ENCODE data around the gene PHC3. TPM values are rescaled to one million over a fixed set of nuclear protein-coding genes. Genes with fewer than 3 reads are reported as not detected.

The PHC3 gene
- total RNA-seq, 2 donors from 2014 or later: 34.5 to 100 TPM

DNA sequence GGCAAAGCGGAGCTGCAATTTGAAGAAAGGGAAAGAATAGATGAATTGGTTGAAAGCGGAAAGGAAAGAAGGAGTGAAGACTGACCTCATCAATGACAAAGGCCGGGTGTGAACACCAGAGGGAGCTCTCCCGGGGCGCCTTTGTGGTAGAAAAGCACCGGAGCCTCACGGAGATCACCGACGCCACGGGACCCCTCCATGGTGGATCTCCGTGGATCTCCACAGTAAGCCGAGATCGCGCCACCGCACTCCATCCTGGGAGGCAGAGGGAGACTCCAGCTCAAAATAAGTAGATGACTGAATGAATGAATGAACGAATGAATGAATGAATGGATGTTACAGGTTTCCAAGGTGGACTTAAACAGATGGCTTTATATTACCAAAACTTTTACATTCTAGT lies 118.8 kb downstream of the PHC3 start:
- TF ChIP-seq POLR2AphosphoS5 (IDR thresholded peaks at IDR 0.05) (no peak), POLR2A (IDR thresholded peaks at IDR 0.05) (no peak)
- TF ChIP-seq, protein P1, sequence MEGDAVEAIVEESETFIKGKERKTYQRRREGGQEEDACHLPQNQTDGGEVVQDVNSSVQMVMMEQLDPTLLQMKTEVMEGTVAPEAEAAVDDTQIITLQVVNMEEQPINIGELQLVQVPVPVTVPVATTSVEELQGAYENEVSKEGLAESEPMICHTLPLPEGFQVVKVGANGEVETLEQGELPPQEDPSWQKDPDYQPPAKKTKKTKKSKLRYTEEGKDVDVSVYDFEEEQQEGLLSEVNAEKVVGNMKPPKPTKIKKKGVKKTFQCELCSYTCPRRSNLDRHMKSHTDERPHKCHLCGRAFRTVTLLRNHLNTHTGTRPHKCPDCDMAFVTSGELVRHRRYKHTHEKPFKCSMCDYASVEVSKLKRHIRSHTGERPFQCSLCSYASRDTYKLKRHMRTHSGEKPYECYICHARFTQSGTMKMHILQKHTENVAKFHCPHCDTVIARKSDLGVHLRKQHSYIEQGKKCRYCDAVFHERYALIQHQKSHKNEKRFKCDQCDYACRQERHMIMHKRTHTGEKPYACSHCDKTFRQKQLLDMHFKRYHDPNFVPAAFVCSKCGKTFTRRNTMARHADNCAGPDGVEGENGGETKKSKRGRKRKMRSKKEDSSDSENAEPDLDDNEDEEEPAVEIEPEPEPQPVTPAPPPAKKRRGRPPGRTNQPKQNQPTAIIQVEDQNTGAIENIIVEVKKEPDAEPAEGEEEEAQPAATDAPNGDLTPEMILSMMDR (IDR thresholded peaks at IDR 0.05): no peak
- no peak for DNase-seq (ENCODE audit: low spot score)
- Histone ChIP-seq H3K4me1 (replicated peaks) (no peaks in the 10 kb centered on the region), H3K27ac (no peak overlapping the region), H3K36me3 (no peaks in the 10 kb centered on the region), H3K27me3 (replicated peaks; ENCODE audit: insufficient read depth) (no peaks in the 10 kb centered on the region), H3K9me3 (no peaks in the 10 kb centered on the region), H3K4me3 (no peak overlapping the region)
- 98% methylated on average over 16 of the region's 16 CpGs for WGBS
- intact Hi-C loops (cut with DNase I): no loop called here

- 96% methylated on average over 20 of the region's 20 CpGs for WGBS
- no peak for DNase-seq (ENCODE audit: low spot score)
- Histone ChIP-seq H3K36me3 (no peaks in the 10 kb centered on the region), H3K27ac (no peak overlapping the region), H3K4me3 (no peak overlapping the region), H3K9me3 (no peaks in the 10 kb centered on the region), H3K4me1 (replicated peaks) (peaks cover 3% of the 10 kb centered on the region), H3K27me3 (replicated peaks; ENCODE audit: insufficient read depth) (no peaks in the 10 kb centered on the region)
- intact Hi-C loops (cut with DNase I): no loop called here
- TF ChIP-seq, protein P1 (IDR thresholded peaks at IDR 0.05): no peak
- TF ChIP-seq POLR2A (IDR thresholded peaks at IDR 0.05) (no peak), POLR2AphosphoS5 (IDR thresholded peaks at IDR 0.05) (no peak)
These were observed 119.5 kb downstream of the PHC3 start for GRCh38 chr3:170062068-170062467.

DNA sequence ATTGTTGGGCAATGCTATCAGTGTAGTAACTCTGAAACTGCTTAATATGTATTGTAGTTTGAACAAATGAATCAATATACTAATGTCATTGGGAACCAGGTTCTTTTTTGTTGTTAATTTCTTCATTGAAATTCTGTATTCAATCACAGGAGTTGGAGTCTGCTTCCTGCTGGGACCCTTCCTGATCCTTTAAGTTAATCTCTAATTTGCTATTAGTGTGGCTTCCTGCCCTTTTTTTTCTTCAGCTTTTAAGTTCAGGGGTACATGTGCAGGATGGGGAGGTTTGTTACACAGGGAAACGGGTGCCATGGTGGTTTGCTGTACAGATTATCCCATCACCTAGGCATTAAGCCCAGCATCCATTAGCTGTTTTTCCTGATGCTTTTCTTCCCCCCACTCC lies 122.1 kb downstream of the PHC3 start:
- Histone ChIP-seq H3K27me3 (replicated peaks; ENCODE audit: insufficient read depth) (no peaks in the 10 kb centered on the region), H3K9me3 (no peaks in the 10 kb centered on the region), H3K4me1 (replicated peaks) (peaks cover 3% of the 10 kb centered on the region), H3K4me3 (no peak overlapping the region), H3K36me3 (no peaks in the 10 kb centered on the region), H3K27ac (no peak overlapping the region)
- no peak for DNase-seq (ENCODE audit: low spot score)
- WGBS: 76% methylated on average over 1 of the region's 1 CpG
- TF ChIP-seq, protein P1 (IDR thresholded peaks at IDR 0.05): no peak
- TF ChIP-seq POLR2A (IDR thresholded peaks at IDR 0.05) (no peak), POLR2AphosphoS5 (IDR thresholded peaks at IDR 0.05) (no peak)
- intact Hi-C loops (cut with DNase I): no loop called here

GRCh38 chr3:170058127-170058526 lies 123.4 kb downstream of the PHC3 start:
- DNase-seq (ENCODE audit: low spot score): no peak
- intact Hi-C loops (cut with DNase I): no loop called here
- Histone ChIP-seq H3K4me1 (replicated peaks) (peaks cover 3% of the 10 kb centered on the region), H3K9me3 (no peaks in the 10 kb centered on the region), H3K4me3 (no peak overlapping the region), H3K36me3 (no peaks in the 10 kb centered on the region), H3K27ac (peak overlapping the region in 1 of 2 donors; percentile 44), H3K27me3 (replicated peaks; ENCODE audit: insufficient read depth) (no peaks in the 10 kb centered on the region)
- TF ChIP-seq, protein P1 (IDR thresholded peaks at IDR 0.05): no peak
- TF ChIP-seq POLR2AphosphoS5 (IDR thresholded peaks at IDR 0.05) (no peak), POLR2A (IDR thresholded peaks at IDR 0.05) (no peak)
- 79% methylated on average over 6 of the region's 6 CpGs for WGBS

- TF ChIP-seq POLR2A (IDR thresholded peaks at IDR 0.05) (no peak), POLR2AphosphoS5 (IDR thresholded peaks at IDR 0.05) (peak; percentile 9)
- TF ChIP-seq, protein P1 (IDR thresholded peaks at IDR 0.05): no peak
- H3K9me3 ChIP-seq: no peaks in the 10 kb centered on the region
- intact Hi-C loops (cut with DNase I): no loop called here
- no peak for DNase-seq (ENCODE audit: low spot score)
- H3K36me3 ChIP-seq: no peaks in the 10 kb centered on the region
- no peak overlapping the region for H3K4me3 ChIP-seq
- peaks cover 3% of the 10 kb centered on the region for H3K4me1 ChIP-seq (replicated peaks)
- peak overlapping the region in 1 of 2 donors; percentile 44 for H3K27ac ChIP-seq
- no peaks in the 10 kb centered on the region for H3K27me3 ChIP-seq (replicated peaks; ENCODE audit: insufficient read depth)
- 60% methylated on average over 3 of the region's 3 CpGs for WGBS
These were observed 124.0 kb downstream of the PHC3 start for GRCh38 chr3:170057550-170057949.
